NAMALWA (cell line): ENCODE results near the gene MAGI2.
"Not testable (repeated sequence)": the region's sequence is repeated elsewhere in the genome, so short reads cannot be mapped to it uniquely, and the experiment has no call there.

Source experiments
- DNase-seq: peaks from one replicate; pipeline ENCODE4 v3.0.0-alpha.2; 2015; ENCODE audit warnings: low spot score

The MAGI2 gene

DNA sequence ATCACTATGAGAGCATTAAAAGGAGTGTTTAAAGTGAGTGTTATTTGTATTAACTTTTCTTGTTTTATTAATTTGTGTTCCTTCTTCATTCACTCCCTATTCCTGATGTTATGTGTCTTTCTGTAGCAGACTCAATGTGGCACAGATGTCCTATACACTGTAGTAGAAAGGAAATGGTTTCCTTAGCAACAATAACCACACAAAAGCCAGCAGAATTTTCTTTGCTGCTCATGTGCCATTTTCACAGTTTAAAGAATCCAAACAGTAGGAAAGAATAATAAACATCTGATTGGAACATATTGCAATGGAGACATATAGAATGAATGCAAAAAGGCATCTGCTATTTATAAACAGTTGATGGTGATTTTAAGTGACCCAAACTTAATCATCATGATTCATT, 891.3 kb downstream of the MAGI2 start:
- no peak for DNase-seq

DNA sequence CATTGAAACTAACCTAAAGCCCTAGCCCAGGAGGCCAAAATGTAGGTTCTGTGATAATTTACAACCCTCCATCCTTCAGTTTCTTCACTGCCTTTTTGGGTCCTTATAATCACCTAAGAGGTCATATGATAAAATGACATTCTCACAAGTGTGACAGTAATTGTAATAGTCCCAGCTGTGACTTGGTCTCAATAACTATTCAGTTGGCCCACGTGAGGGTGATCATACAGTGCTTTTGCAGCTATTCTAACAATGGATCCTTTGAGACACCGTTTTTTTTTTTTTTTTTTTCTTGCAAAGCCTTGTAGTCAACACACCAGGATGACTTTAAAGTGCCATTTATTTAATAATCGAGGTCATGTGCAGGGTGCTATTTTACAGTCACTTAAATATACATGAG, 894.9 kb downstream of the MAGI2 start:
- no peak for DNase-seq

DNA sequence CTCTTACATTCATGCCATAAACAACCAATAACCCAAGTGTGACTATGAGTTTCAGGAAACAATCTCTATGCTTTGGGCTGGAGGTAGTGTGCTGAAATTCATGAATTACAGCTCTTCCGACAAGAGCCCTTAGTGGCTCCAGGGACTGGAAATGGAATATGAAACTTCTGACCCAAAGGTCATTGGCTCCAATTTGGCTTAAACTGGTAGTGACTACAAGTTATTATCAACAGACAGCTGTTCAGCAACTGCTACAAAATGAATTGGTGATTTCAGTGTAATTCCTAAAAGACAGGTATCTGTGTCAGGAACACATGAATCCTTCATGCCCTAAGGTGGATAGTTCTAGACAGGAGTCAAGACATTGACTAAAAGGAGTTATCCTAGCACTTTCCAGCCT, 909.5 kb downstream of the MAGI2 start:
- DNase-seq: no peak

DNA sequence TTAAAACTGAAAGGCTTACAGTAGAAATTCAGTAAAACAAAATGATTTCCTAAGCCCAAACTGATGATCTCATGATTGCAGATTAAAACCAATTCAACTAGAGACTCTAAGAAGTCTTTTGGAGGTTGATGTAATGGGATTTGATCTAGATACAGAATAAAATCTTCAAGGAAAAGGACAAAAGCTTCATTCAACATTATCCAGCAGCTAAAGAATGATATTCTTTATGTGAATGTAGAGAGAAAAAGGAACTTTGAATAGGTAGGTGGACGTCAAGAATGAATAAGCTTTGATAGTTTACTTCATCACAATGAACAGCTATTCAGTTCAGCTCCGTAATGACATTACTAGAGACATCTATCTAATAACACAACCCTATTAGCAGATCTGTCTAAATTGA, 910.5 kb downstream of the MAGI2 start:
- DNase-seq: no peak

DNA sequence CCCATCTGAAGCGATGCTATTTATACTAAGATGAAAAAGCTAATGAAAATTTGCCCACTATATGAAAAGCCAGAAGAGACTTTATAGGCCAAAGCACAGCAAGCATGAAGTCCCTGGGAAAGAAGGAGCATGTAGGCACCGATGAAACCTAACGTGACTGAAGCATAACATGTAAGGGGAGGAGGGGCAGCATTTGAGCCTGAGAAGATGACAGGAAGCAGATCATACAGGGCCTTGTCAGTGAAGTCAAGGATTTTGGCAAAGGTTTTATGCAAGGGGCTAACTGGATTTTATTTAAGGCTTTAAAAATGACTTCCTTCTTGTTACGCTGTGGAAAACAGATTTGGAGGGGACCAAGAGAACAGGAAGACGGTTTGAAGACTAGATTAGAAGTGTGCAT, 910.9 kb downstream of the MAGI2 start:
- no peak for DNase-seq

GRCh38 chr7:78539825-78540224, 913.6 kb downstream of the MAGI2 start:
- no peak for DNase-seq

DNA sequence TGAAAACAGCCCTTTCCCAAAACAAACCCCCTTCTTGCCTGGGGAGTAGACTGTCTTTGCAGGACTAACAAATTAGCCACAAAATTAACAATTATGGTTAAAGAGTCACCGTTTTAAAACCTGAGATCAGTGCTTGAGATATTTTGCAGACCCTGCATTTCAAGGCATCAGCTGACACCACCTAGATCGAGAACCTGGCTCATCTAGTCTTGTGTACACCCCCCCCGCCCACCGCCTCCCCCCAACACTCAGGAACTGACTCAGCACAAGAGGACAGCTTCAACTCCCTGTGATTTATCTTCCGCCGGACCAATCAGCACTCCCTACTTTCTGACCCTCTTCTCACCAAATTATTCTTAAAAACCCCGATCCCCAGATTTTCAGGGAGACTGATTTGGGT, 917.8 kb downstream of the MAGI2 start:
- no peak for DNase-seq

DNA sequence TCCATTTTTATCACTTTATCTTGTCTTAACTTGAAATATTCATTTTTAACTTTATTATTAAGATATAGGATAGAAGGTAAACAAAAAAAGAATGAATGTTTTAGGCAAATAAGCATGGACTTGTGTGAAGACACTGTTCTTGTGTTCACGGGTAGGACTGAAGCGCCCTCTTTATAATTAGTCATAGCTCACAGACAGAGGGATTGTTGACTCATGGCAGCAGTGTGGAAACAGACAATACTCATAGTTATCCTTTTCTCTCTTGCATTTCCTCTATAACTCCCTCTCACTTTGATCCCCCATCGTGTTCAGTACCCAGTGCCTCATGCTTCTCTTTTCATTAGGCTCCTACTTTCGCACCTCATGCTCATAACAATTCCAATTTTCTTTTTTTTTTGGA, 923.1 kb downstream of the MAGI2 start:
- no peak for DNase-seq

GRCh38 chr7:78529392-78529791, 924.1 kb downstream of the MAGI2 start:
- no peak for DNase-seq

DNA sequence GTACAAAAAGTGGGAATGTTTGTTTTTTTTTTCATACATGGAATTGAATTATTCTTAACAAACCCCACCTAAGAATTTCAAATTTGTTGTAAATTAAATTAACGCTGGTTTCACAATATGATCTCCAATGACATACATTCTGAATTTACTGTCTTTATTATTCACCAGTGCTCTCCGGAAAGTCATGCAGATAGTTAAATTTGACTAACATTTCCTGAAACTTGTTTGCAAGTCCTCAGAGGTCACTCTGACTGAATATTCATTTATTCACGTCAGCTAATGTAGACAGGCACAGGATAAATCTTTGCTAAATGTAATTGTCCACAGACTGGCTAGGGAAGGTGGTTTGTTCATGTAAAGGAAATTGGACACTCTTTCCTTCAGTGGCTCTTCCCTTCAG, 924.5 kb downstream of the MAGI2 start:
- no peak for DNase-seq

DNA sequence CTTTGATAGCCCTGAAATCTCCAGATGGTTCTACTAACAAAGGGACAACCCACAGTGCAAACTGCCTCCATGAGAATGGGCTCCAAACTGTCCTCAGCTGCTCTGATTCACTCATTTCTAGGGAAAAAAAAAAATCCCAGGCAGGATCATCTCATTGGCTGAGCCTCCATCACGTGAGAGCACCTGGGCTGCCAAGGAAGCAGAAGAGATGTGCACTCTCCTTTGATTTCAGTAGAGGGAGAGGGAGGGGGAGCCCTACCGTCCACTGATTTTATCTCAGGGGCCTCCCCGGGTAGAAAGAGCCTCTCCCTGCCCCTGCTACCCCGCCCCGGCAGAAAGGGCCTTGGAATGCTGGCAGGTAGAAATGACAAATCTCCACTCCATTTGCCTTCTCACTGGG, 929.5 kb downstream of the MAGI2 start:
- no peak for DNase-seq

DNA sequence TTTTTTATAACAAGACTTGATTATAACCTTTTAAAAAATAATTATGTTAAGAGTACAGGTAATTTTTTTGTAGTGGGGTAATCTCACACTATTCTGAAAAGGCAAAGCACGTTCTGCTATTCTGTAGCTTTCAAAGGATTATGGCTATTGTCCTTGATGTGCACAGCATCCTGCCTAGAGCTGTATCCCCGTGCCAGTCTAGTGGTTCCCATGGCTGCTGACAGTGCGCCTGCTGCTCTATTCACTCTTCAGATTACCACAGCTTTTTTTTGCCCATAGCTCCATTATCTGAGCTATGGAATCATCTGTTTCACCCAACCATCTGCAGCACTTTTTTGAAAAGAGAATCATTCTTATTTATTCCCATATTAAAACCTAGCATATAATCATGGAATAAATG, 931.5 kb downstream of the MAGI2 start:
- DNase-seq: no peak

- DNase-seq: no peak
Observed at GRCh38 chr7:78516450-78516849, 937.0 kb downstream of the MAGI2 start.

DNA sequence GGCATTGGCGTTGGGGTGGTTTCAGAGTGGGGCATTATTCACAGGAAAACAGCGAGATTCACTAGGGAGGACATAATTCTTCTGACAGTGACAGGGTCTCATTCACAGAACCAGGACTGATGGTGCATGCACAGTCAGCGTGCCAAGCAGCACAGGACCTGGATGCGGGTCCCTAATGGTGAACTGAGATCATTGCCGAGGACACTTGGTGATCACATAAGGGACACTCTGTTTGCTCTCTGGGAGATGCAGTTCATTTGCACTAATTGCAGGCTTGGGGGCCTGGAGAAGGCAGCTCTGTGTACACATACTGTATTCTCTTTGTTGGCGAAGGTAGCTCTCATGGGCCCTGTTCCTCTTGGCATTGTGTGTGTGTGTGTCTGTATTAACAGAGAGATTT, 938.8 kb downstream of the MAGI2 start:
- no peak for DNase-seq

GRCh38 chr7:78510580-78511188, 942.8 kb downstream of the MAGI2 start:
- DNase-seq: peak; percentile 60

- DNase-seq: not testable (repeated sequence)
Observed at GRCh38 chr7:78503301-78503700, 950.2 kb downstream of the MAGI2 start.

- DNase-seq: no peak
Observed at GRCh38 chr7:78501064-78501463, 952.4 kb downstream of the MAGI2 start.

DNA sequence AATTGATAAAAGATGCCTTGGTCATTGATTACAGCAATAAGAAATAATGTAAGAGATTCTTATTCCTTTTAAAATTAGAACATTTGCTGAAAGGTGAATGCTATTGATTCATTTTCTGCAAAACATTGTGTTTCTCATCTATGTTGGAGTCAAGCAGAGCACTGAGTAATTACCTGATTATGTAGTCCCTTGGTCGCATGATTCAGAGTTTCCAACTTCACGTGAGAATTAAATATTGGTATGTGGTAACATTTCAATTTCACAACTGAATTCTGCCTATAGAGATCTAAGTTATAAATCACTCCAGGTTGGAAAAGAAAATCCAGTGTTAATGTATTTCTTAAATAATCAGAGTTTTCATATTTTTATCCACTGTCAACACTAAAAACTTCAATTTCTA, 953.5 kb downstream of the MAGI2 start:
- DNase-seq: no peak

GRCh38 chr7:78499283-78499682, 954.2 kb downstream of the MAGI2 start:
- no peak for DNase-seq

GRCh38 chr7:78497728-78498427, 955.6 kb downstream of the MAGI2 start:
- no peak for DNase-seq

GRCh38 chr7:78496096-78496630, 957.3 kb downstream of the MAGI2 start:
- DNase-seq: no peak

GRCh38 chr7:78493401-78493800, 960.1 kb downstream of the MAGI2 start:
- DNase-seq: no peak

DNA sequence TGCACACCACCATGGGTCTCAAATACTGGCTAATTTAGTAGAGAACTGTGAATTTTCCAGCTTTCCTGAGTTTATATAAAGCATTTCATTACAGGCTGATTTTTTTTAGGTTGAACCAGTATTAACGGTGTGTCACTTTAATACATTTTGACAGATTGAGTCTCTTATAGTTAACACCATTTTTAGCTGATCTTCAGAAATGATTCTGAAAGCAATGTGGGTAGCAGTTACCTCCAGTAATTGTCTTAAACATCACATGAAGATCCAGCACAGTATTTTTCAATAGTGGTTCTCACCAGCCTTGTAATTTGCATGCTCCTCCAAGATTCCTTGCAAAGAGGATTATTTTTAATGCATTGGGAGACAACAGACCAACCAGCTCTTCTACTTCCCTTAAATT, 961.3 kb downstream of the MAGI2 start:
- DNase-seq: no peak

- no peak for DNase-seq
Observed at GRCh38 chr7:78490524-78490923, 962.9 kb downstream of the MAGI2 start.
